GM21381 (cell line): ENCODE data around the gene SPACA5B.
"Not testable (repeated sequence)": the region's sequence is repeated elsewhere in the genome, so short reads cannot be mapped to it uniquely, and the experiment has no call there.

ENCODE experiments used
- ATAC-seq: cut with Tn5 transposase; IDR thresholded peaks from one replicate; pipeline ENCODE4 v1.9.1; 2021; ENCODE audit warnings: mild to moderate bottlenecking, moderate library complexity; ENCODE audit not compliant: unreplicated experiment

SPACA5B gene

DNA sequence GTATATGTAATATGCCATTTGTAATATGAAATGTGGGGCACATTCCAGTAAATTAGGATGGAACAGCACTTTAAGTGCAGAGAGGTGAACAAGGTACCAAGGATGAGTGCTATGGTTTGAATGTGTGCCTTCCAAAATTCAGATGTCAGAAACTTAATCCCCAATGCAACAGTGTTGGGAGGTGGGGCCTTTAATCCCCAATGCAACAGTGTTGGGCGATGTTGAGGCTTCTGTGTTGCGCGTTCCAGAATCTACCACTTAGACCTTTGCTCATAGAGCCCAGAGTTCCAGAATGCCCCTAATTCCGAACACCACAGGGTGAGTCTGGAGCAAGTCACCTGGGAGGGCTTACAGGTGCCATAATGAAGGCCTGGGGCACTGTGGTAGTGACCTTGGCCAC lies at the start of gene SPACA5B:
TSS of gene SPACA5B (plus strand) at position 301 of the 400 bp plus-strand sequence. CDS start at position 363, 62 bp downstream.
- not testable (repeated sequence) for ATAC-seq

DNA sequence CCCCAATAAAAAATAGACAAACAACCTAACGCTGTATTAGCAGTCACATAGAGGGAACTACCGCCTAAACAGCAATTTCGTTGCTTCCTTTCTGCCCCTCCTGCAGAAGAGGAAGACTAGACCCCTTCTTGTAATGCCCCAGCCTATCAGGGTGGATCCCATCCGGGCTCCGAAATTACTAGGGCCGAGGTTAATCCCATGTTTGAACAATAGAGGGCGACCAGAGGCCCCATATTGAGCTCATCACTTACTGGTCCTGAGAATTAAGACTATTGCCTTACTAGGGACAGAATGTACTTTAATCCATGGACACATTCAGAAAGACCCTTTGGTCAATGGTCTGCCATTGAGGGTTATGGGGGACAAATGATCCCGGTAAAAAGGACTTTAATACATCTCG lies 47.2 kb upstream of the SPACA5B start:
- ATAC-seq, result no peak

DNA sequence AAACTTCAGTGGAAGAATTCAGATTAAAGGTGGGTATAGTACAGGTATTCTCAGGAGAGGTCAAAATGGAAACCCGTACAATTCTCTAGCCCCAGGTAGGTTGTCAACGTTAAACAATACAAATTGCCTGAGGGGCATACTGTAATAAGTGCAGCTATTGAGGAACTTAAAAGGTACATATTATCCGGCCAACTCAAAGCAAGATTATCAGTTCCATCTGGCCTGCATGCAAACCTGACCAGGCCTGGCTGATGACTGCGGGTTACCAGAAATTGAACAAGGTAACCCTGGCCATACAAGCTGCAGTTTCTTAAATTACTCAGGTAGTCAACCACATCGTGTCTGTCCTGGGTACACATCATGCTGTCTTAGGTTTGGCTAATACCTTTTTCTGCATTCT lies 46.7 kb upstream of the SPACA5B start:
- ATAC-seq, result no peak

DNA sequence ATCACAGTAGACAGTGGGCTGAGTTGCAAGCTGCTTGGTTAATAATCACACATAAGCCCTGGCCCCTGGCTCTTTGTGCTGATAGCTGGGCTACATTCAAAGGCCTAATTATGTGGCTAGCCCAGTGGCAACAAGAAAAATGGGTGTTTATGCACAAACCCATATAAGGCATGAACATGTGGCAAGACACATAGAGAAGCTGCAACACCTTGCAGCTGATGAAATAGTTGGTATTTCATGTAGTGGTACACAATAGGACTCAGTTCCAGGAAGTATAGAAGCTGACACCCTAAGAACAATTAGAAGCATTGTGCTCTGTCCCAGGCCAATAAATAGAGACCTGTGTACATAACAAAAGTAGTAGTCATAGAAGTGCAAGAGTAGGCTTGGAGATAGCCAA lies 44.3 kb upstream of the SPACA5B start:
- no peak for ATAC-seq

DNA sequence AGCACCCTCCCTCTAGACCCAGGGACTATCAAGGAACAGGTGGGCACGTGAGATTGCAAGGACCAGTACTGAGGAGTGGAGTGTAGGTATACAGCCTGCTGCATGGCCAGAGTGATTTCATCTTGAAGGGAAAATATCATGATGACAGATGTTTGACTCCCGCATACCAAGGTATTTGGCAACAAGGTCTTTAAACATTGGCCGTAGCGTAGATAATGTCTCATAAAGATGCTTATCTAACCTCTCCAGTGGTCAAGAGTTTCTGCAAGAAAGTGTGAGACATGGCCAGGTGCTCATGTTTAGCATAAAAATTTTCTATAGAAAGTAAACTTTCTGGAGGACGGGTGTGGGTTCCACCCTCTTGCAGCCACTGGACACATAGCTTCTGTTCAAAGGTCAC lies 40.3 kb upstream of the SPACA5B start:
- no peak for ATAC-seq

DNA sequence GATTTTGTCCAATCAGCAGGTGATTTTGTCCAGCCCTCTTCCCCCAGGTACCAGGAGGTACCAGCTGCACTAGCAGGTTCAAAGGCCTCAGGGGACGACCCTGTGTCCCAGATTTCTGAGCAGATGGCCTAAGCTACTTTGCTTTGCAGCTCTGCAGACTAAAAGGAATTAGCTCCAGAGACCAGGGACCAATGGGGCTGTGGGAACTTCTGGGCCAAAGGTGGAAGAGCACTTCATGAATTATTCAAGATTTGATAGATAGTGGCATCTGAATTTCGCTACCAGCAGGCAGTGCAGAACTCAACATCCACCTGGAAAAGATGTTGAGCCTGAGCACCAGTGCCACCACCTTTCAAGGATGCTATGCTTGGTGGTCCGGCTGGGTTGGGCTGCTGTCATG lies 37.9 kb upstream of the SPACA5B start:
- not testable (repeated sequence) for ATAC-seq

DNA sequence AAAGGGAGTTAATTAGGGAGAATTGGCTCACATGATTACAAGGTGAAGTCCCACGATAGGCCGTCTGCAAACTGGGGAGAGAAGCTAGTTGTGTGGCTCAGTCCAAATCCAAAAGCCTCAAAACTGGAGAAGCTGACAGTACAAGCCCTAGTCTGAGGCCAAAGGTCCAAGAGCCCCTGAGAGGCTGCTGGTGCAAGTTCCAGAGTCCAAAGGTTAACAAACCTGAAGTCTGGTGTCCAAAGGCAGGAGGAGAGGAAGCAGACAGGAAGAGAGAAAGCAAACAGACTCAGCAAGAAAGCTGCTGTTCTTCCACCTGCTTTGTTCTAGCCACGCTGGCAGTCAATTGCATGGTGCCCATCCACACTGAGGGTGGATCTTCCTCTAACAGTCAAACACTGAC lies 29.0 kb upstream of the SPACA5B start:
- ATAC-seq, result no peak

DNA sequence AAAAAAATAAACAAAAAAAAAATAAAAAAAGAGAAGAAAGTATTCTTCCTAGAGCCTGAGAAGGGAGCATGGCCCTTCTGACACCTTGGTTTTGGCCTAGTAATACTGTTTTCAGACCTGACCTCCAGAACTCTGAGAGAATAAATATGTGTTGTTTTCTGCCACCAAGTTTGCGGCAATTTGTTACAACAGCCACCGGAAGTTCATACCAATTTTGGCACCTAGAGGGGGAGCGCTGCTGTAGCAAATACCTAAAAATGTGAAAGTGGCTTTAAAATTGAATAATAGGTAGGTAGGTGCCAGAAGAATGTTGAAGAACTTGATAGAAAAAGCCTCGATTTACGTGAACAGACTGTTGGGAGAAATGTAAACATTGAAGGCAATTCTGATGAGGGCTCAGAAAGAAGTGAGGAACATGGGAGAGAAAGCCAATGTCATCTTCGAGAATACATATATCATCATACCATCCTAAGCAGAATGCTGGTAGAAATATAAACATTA lies 27.5 kb upstream of the SPACA5B start:
- ATAC-seq, result no peak

DNA sequence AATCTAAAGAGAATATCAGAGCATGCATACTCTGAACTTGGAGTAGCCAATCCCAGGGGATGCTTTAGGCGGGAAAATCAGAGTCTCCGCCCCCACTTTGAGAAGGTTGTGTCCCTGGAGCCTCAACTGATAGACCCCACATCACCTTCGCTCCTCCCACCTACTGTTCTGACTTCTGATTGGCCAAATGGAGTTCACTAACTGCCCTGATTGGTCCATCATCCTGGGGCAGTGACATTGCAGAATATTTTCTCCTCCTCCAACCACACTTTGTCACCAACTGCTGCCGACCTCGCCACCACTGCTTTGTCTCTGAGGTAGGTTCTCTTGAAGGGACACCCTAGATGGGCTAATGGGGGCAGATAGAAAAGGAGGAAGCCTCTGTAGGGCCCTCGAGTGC lies 22.7 kb upstream of the SPACA5B start:
- no peak for ATAC-seq

DNA sequence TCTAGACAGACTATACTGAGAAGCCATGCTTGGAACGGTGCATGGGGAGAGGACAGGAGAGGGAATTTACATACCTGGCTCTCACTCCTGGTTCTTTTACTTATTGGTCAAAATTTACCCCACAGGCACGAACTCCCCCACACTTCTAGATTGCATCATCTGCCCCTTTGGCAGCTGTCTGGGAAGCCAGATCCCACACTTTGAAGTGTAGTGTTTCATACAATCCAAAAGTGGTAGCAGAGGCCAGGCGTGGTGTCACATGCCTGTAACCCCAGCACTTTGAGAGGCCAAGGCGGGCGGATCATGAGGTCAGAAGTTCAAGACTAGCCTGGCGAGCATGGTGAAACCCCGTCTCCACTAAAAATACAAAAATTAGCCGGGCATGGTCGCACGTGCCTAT lies 5.1 kb upstream of the SPACA5B start:
- ATAC-seq, result not testable (repeated sequence)

DNA sequence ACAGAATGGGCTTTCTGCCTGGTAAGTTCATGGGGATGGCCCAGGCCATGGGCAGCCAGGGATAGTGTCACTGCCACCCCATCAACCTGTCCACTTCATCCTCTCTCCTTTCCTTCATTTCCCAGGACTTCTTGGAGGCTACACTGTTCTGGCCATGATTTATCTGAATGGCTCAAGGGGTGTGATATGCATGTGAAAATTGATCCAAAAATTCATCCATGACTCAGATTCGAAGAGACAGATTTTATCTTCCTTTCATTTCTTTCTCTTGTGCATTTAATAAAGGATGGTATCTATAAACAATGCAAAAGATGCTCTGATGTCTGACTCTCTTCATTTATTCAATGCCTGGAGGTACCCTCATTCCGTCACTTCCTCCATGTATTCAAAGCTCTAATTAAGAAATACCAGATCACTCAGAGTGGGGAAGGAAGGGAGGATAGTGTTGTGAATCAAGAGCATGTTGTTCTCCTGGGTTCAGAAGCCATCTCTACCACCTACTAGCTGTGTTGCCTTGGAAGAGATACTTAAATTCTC lies 1.9 kb downstream of the SPACA5B start:
- ATAC-seq, result not testable (repeated sequence)

DNA sequence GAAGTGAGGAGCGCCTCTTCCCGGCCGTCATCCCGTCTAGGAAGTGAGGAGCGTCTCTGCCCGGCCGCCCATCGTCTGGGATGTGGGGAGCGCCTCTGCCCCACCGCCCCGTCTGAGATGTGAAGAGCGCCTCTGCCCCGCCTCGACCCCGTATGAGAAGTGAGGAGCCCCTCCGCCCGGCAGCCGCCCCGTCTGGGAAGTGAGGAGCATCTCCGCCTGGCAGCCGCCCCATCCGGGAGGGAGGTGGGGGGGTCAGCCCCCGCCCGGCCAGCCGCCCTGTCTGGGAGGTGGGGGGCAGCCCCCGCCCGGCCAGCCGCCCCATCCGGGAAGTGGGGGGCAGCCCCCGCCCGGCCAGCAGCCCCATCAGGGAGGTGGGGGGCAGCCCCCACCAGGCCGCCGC lies 8.7 kb downstream of the SPACA5B start:
- not testable (repeated sequence) for ATAC-seq

DNA sequence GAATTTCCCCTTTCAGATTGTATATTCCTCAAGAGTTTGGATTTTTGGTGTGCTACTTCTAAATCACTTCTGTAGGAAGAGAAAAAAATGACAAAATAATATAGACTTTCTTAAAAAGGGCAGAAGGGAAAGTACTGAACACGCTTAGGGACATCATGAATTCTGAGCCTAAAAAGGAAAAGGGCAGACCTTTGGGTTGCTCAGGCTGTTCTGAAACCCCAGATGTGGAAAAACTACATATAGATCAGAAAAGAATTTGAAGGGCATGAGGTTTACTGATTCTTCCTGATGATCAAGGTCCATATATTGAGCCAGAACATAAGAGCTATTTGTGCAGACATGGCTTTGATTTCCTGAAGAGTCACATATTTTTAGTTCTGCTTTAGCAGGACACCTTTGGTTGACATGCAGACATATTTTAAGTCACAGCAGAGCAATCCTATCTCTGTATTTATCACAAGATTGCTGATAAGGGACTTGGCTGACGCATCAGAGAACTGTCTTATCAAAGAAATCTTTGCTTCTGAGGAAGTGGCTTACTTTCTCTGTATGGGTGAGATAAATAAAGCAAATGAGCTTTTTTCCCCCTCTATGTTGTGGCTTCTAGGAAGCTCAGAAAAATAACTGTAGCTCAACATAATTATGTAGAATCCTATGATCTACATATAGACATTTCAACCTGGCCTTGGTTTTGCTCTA lies 11.5 kb downstream of the SPACA5B start:
- not testable (repeated sequence) for ATAC-seq

DNA sequence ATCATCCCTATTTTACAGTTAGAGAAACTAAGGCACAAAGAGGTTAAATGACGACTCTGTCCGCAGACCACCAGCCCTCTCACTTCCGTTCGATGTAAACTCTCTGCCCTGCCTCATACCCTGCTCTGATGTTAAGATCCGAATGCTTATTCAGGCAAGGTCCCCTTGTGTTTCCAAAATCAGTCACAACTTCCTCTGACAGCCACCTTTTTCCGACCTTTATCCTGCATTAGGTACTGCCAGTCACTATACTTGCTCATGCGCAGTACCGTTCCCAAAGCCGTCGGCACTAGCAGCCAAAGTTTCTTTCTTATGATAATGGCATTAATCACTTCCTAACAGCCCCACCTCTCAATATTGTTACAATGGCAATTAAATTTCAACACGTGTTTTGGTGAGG lies 12.3 kb downstream of the SPACA5B start:
- ATAC-seq, result not testable (repeated sequence)

DNA sequence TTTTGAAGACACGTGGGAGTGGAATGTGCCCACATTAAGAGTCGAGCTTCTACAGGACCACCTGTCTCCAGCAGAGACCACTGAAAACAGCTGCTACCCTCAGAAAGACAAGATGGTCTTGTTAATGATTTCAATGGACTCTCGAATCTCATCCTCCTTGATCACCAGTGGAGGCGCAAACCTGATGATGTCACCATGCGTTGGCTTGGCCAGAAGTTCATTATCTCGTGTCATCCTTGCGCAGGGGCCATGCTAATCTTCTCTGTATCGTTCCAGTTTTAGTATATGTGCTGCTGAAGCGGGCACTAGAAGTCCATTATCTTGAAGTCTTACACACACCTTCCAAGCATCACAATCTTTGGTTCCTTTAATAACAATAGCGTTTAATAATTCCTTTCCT lies 23.3 kb downstream of the SPACA5B start:
- ATAC-seq, result no peak

DNA sequence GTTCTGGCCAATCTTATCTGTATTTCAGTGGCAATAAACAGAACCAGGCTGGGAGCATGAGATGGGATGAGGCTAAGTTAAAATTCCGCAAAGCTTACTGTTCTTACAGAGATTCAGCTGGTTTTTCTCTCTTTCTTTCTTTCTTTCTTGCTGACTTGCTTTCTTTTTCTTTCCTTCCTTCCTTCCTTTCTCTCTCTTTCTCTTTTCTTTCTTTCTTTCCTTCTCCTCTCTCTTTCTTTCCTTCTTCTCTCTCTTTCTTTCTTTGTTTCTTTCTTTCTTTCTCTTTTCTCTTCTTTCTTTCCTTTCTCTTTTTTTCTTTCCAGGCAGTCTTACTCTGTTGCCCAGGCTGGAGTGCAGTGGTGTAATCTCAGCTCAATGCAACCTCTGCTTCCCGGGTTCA lies 24.4 kb downstream of the SPACA5B start:
- ATAC-seq, result no peak

DNA sequence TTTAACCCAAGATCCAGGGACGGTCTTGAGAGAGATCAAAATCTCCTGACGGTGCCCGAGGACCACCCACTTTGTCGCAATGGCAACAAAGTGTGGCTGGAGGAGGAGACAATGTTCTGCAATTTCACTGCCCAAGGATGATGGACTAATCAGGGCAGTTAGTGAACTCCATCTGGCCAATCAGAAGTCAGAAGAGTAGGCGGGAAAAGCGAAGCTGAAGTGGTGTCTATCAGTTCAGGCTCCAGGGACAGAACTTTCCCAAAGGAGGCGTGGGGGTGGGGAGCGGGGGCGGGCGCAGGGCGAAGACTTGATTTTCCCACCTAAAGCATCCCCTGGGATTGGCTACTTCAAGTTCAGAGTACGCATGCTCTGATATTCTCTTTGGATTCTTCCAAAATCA lies 25.6 kb downstream of the SPACA5B start:
- ATAC-seq, result no peak

DNA sequence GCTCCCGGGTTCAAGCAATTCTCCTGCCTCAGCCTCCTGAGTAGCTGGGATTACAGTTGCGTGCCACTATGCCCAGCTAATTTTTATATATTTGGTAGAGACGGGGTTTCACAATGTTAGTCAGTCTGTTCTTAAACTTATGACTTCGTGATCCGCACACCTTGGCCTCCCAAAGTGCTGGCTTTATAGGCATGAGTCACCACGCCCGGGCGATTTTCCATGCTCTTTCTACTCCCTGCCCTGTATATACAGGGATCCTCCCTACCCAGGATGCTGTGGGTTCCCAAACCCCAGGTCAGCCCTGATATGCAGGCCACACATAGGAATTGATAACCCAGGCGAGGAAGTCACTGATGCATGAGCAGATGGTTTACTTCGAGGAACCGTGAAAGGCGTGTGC lies 34.8 kb downstream of the SPACA5B start:
- ATAC-seq, result no peak

DNA sequence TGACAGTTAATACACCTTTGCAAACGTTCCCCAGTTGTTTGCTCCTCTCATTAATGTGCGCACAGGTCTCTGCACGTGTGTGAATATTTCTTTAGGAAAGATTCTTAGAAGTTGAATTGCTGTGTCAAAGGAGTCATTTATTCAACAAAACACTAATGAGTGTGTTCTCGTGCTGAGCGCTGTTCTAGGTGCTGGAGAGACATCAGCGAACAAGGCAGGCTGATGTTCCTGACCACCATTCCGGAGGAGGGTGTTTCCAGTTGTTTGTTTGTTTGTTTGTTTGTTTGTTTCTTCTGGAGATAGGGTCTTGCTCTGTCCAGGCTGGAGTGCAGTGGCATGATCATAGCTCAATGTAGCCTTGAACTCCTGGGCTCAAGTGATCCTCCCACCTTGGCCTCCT lies 35.9 kb downstream of the SPACA5B start:
- not testable (repeated sequence) for ATAC-seq

DNA sequence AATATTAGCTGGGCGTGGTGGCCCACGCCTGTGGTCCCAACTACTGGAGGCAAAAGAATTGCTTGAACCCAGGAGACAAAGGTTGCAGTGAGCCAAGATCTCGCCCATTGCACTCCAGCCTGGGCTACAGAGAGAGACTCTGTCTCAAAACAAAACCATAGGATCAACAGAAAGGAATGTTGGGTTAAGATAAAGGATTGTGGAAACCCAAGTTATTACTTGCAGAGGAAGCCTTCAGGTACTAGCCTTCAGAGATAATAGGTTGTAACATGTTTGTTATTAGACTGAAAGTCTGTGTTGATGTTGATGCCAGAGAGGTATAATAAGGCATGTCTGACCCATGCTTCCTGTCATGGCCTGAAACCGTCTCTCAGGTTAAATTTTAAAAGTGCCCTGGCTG lies 49.3 kb downstream of the SPACA5B start:
- no peak for ATAC-seq

DNA sequence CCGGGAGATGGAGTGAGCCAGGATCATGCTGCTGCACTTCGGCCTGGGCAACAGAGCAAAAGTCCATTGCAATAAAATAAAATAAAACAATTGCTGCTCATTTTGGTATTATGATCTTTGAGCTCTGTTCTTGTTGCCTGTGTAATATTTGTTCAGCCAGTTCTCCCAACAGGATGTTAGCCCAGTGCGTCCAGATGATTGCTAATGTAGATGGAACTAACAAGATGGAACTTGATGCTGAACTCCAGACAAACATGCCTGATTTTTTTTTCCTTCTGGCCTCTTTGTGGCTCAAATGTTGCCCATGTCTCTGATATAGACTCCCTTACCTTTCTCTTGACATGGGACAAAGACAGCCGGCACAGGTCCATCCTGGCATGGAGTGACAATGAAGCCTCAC lies 50.4 kb downstream of the SPACA5B start:
- no peak for ATAC-seq

DNA sequence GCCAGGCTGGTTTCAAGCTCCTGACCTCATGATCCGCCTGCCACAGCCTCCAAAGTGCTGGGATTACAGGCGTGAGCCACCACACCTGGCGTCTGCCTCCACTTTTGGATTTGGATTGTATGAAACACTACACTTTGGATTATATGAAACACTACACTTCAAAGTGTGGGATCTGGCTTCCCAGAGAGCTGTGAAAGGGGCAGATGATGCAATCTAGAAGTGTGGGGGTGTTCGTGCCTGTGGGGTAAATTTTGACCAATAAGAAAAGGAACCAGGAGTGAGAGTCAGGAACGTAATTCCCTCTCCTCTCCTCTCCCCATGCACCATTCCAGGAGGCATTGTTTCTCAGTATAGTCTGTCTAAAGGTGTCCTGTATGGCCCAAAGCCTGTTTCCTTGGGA lies 51.5 kb downstream of the SPACA5B start:
- ATAC-seq, result not testable (repeated sequence)
